HepG2 (cell line): Measurements from ENCODE around the gene GSDME. TPM values are rescaled to one million over a fixed set of nuclear protein-coding genes. Genes with fewer than 3 reads are reported as not detected.

Experiments used
- ATAC-seq: fragments of 200-7000 bp; cut with Tn5 transposase; 3 replicates; pipeline ENCODE4 v1.9.1; 2020; ENCODE audit warnings: mild to moderate bottlenecking, moderate library complexity
- BruUV-seq: library from RNA; stranded (reverse); fragments of 400-500 nt; replicated peaks from 2 replicates; lab custom pipeline; 2021; lab: Mats Ljungman, UMichigan
- CTCF ChIA-PET: fragments of 300-600 bp; formaldehyde crosslinking; extraction: SDS; loops from one replicate; lab custom pipeline; 2021; ENCODE audit warnings: low total read pairs, inconsistent platforms, low intra/inter-chr PET ratio; lab: Yijun Ruan, JAX
- POLR2A ChIA-PET: fragments of 350-600 bp; sonication (Branson Sonifier 250); formaldehyde crosslinking; loops from one replicate; lab custom pipeline; 2020; ENCODE audit warnings: antibody characterized with exemption, inconsistent platforms; lab: Yijun Ruan, JAX
- DNase-seq: peaks from one replicate; pipeline ENCODE4 v3.0.0-alpha.2; 2015; ENCODE audit warnings: low spot score
- FAIRE-seq: peaks from 3 replicates; lab custom pipeline; 2011; peaks lifted over from hg19 to GRCh38; lab: Jason Lieb, UNC
- H2AFZ ChIP-seq: one replicate; pipeline ENCODE4 v1.6.1; 2011; ENCODE audit warnings: low read length, inconsistent platforms
- H3K27ac ChIP-seq: fragments of 300-600 bp; 3 replicates; pipeline ENCODE4 v1.8.0; 2011; ENCODE audit warnings: mixed run types, mild to moderate bottlenecking, mixed read lengths, low read length, inconsistent platforms; ENCODE audit not compliant: insufficient read depth; ENCODE audit errors: extremely low read length
- H3K27me3 ChIP-seq, 2 experiments: fragments of 200-600 bp in 1 of 2; 2 replicates in 1 of 2; 3 replicates in 1 of 2; pipeline versions ENCODE4 v1.6.0 to v1.8.0; 2011; ENCODE audit warnings: low read length in 2 of 2, mild to moderate bottlenecking in 2 of 2, moderate library complexity in 2 of 2, inconsistent platforms in 1 of 2; ENCODE audit not compliant: insufficient read depth in 2 of 2, control insufficient read depth in 1 of 2
- H3K36me3 ChIP-seq, 2 experiments: fragments of 200-600 bp in 1 of 2; replicated peaks in 1 of 2; 2 replicates in 1 of 2; 3 replicates in 1 of 2; pipeline versions ENCODE4 v1.5.1 to v1.8.0; 2011; ENCODE audit warnings: low read length in 2 of 2, inconsistent platforms in 1 of 2; ENCODE audit not compliant: insufficient read depth in 2 of 2, control insufficient read depth in 1 of 2
- H3K4me1 ChIP-seq: 2 replicates; pipeline ENCODE4 v1.5.1; 2012; ENCODE audit warnings: low read length, inconsistent platforms; ENCODE audit not compliant: insufficient read depth
- H3K4me2 ChIP-seq: 2 replicates; pipeline ENCODE4 v1.6.0; 2011; ENCODE audit warnings: low read depth, low read length, inconsistent platforms
- H3K4me3 ChIP-seq, 3 experiments: fragments of 200-600 bp in 1 of 3; sonication (generic), shearing (Covaris generic) in 1 of 3; replicated peaks in 1 of 3; 2 replicates each; pipeline ENCODE4 v1.5.1; 2011 to 2016; ENCODE audit warnings: low read length in 3 of 3, inconsistent platforms in 2 of 3, low read depth in 2 of 3, mild to moderate bottlenecking in 2 of 3, control low read depth in 1 of 3, mixed read lengths in 1 of 3; ENCODE audit not compliant: insufficient read depth in 1 of 3
- H3K79me2 ChIP-seq: one replicate; pipeline ENCODE4 v1.6.1; 2011; ENCODE audit warnings: low read length, inconsistent platforms; ENCODE audit not compliant: insufficient read depth
- H3K9ac ChIP-seq: 2 replicates; pipeline ENCODE4 v1.6.0; 2011; ENCODE audit warnings: mild to moderate bottlenecking, low read depth, low read length, inconsistent platforms; ENCODE audit not compliant: insufficient read depth
- H3K9me3 ChIP-seq: 2 replicates; pipeline ENCODE4 v1.5.1; 2012; ENCODE audit warnings: mild to moderate bottlenecking, low read length
- H4K20me1 ChIP-seq: 2 replicates; pipeline ENCODE4 v1.6.0; 2011; ENCODE audit warnings: inconsistent platforms, mild to moderate bottlenecking, low read length, moderate library complexity; ENCODE audit not compliant: insufficient read depth
- ARNT ChIP-seq: fragments of 450-650 bp; IDR thresholded peaks from 2 replicates; pipeline ENCODE4 v1.6.1; 2017
- CAMTA2 ChIP-seq: sonication (generic); formaldehyde crosslinking; IDR thresholded peaks from 2 replicates; pipeline ENCODE4 v1.4.0; 2020; ENCODE audit warnings: mild to moderate bottlenecking, missing genetic modification reagents, borderline replicate concordance
- ELF3 ChIP-seq: IDR thresholded peaks from 2 replicates; pipeline ENCODE4 v1.6.1; 2016; ENCODE audit warnings: missing genetic modification reagents, missing compliant biosample characterization
- FIP1L1 ChIP-seq: fragments of 200-400 bp; formaldehyde crosslinking; IDR thresholded peaks from 2 replicates; pipeline ENCODE4 v1.6.1; 2018; ENCODE audit warnings: low read depth, mild to moderate bottlenecking, low read length, moderate library complexity, borderline replicate concordance; ENCODE audit not compliant: insufficient read depth
- JUND ChIP-seq: sonication (generic); formaldehyde crosslinking; IDR thresholded peaks from 2 replicates; pipeline ENCODE4 v1.8.0; 2022; ENCODE audit warnings: mild to moderate bottlenecking, missing genetic modification reagents
- NFRKB ChIP-seq: fragments of 450-650 bp; IDR thresholded peaks from 2 replicates; pipeline ENCODE4 v1.6.1; 2017
- NKX3-1 ChIP-seq: sonication (generic); formaldehyde crosslinking; IDR thresholded peaks from 2 replicates; pipeline ENCODE4 v1.5.0; 2020; ENCODE audit warnings: missing genetic modification reagents
- PAXIP1 ChIP-seq: sonication (generic); formaldehyde crosslinking; conservative IDR thresholded peaks from 2 replicates; pipeline ENCODE4 v1.4.0; 2020; ENCODE audit warnings: mild to moderate bottlenecking, missing genetic modification reagents, moderate library complexity
- PBX3 ChIP-seq: sonication (generic); formaldehyde crosslinking; IDR thresholded peaks from 2 replicates; pipeline ENCODE4 v1.8.1; 2023; ENCODE audit warnings: missing genetic modification reagents, inconsistent platforms, borderline replicate concordance
- RBAK ChIP-seq: sonication (generic); formaldehyde crosslinking; IDR thresholded peaks from 2 replicates; pipeline ENCODE4 v1.5.1; 2020; ENCODE audit warnings: mild to moderate bottlenecking, missing genetic modification reagents
- RNF2 ChIP-seq: fragments of 450-650 bp; conservative IDR thresholded peaks from 2 replicates; pipeline ENCODE4 v1.6.1; 2016; ENCODE audit warnings: low read depth
- RXRA ChIP-seq: sonication (generic); formaldehyde crosslinking; IDR thresholded peaks from 2 replicates; pipeline ENCODE4 v1.5.1; 2020; ENCODE audit warnings: missing genetic modification reagents
- SP5 ChIP-seq: IDR thresholded peaks from 2 replicates; pipeline ENCODE4 v1.6.1; 2016; ENCODE audit warnings: low read depth, borderline replicate concordance
- SPEN ChIP-seq: sonication (generic); formaldehyde crosslinking; IDR thresholded peaks from 2 replicates; pipeline ENCODE4 v1.5.1; 2020; ENCODE audit warnings: low read depth, mild to moderate bottlenecking, missing genetic modification reagents
- TARDBP ChIP-seq: sonication (generic); formaldehyde crosslinking; IDR thresholded peaks from 2 replicates; pipeline ENCODE4 v1.8.0; 2022; ENCODE audit warnings: mild to moderate bottlenecking, missing genetic modification reagents
- TEAD2 ChIP-seq: sonication (generic); formaldehyde crosslinking; IDR thresholded peaks from 2 replicates; pipeline ENCODE4 v1.9.0; 2021; ENCODE audit warnings: missing genetic modification reagents
- ZFP41 ChIP-seq: sonication (generic); formaldehyde crosslinking; IDR thresholded peaks from 2 replicates; pipeline ENCODE4 v1.4.0; 2020; ENCODE audit warnings: mild to moderate bottlenecking, missing genetic modification reagents, borderline replicate concordance
- ZNF101 ChIP-seq: sonication (generic); formaldehyde crosslinking; IDR thresholded peaks from 2 replicates; pipeline ENCODE4 v1.4.0; 2020; ENCODE audit warnings: mild to moderate bottlenecking, low read depth, missing genetic modification reagents, borderline replicate concordance
- WGBS: methylation state at CpG from one replicate; pipeline ENCODE4 v1.1.6; 2017; ENCODE audit warnings: low lambda C conversion rate; 5-methylcytosine and 5-hydroxymethylcytosine counted together
- in situ Hi-C: cut with HindIII; loops from 2 replicates; pipeline ENCODE4 v1.10.0; 2017; ENCODE audit warnings: low pct_unique_long_range_greater_than_20kb; ENCODE audit not compliant: extremely low pct_ligation_motif_present
- intact Hi-C: fragments of 100-400 bp; cut with micrococcal nuclease; formaldehyde crosslinking; loops from one replicate; pipeline ENCODE4 v1.10.0; 2022; ENCODE audit not compliant: unreplicated experiment
- polyA plus RNA-seq, 8 experiments: library from polyadenylated mRNA; depleted of rRNA in 3 of 8; stranded (reverse) in 7 of 8; unstranded in 1 of 8; fragments of >200 nt; fragmentation: Illumina TruSeq in 4 of 8; extraction: Trizol in 4 of 8; gene quantifications; 2 replicates each; pipeline versions ENCODE4 v1.2.1 to v1.2.3, GENCODE V29; 2011 to 2016; ENCODE audit warnings: low read depth in 4 of 8, missing spikeins in 1 of 8, mixed read lengths in 1 of 8; ENCODE audit not compliant: insufficient read depth in 1 of 8
- total RNA-seq, 5 experiments: library from RNA; depleted of rRNA; stranded (reverse); fragments of >200 nt; fragmentation: Illumina TruSeq; extraction: Trizol; gene quantifications; 2 replicates each; pipeline ENCODE4 v1.2.3, GENCODE V29; 2016; ENCODE audit warnings: low read depth in 1 of 5

The GSDME gene
- total and polyA plus RNA-seq, 2 of the 13 experiments (the other 11 are each of a cell fraction or from before 2014, with no cell fraction given), result 19.2 to 28.2 TPM

- Histone ChIP-seq H3K79me2 (no peaks in the 10 kb centered on the region), H3K36me3 (no peaks in the 10 kb centered on the region; a peak in 2 of 5 replicates), H3K9me3 (no peaks in the 10 kb centered on the region), H3K4me3 (no peak overlapping the region), H3K4me1 (peaks cover 31% of the 10 kb centered on the region), H3K27me3 (no peaks in the 10 kb centered on the region), H3K9ac (no peak overlapping the region), H3K4me2 (no peak overlapping the region), H2AFZ (no peak overlapping the region), H4K20me1 (no peaks in the 10 kb centered on the region), H3K27ac (no peak overlapping the region)
- no peak for TF ChIP-seq TEAD2 (CRISPR knock-in tag)
- no peak for TF ChIP-seq PBX3
- TF ChIP-seq ELF3 (CRISPR knock-in tag), result no peak
- no peak for TF ChIP-seq ARNT
- TF ChIP-seq SPEN (CRISPR knock-in tag), result no peak
- no peak for TF ChIP-seq TARDBP
- CTCF ChIA-PET, result no interaction called here
- no peak for ATAC-seq
- intact Hi-C loops (no loop called here), in situ Hi-C loops (no loop called here)
- 88% methylated on average over 4 of the region's 4 CpGs for WGBS
- no peak for DNase-seq
- BruUV-seq, result no TSS peak
- POLR2A ChIA-PET, result no interaction called here
- no peak for FAIRE-seq
Observed at GRCh38 chr7:24704311-24704710, 53.0 kb downstream of the GSDME start.

GRCh38 chr7:24703296-24703695 lies 54.0 kb downstream of the GSDME start:
- intact Hi-C loops, result no loop called here
- Histone ChIP-seq H3K9me3 (no peaks in the 10 kb centered on the region), H4K20me1 (no peaks in the 10 kb centered on the region), H2AFZ (no peak overlapping the region), H3K27ac (no peak overlapping the region), H3K36me3 (no peaks in the 10 kb centered on the region; a peak in 2 of 5 replicates), H3K9ac (no peak overlapping the region), H3K4me3 (no peak overlapping the region), H3K79me2 (no peaks in the 10 kb centered on the region), H3K4me1 (peaks cover 31% of the 10 kb centered on the region), H3K4me2 (no peak overlapping the region), H3K27me3 (no peaks in the 10 kb centered on the region)
- in situ Hi-C loops, result no loop called here
- POLR2A ChIA-PET, result no interaction called here
- CTCF ChIA-PET, result no interaction called here
- DNase-seq (no peak), ATAC-seq (no peak), FAIRE-seq (no peak)
- WGBS, result 82% methylated on average over 3 of the region's 3 CpGs
- no TSS peak for BruUV-seq
- TF ChIP-seq ZFP41 (CRISPR knock-in tag) (no peak), RNF2 (no peak), RBAK (CRISPR knock-in tag) (no peak), JUND (CRISPR knock-in tag) (no peak), NFRKB (no peak), ZNF101 (CRISPR knock-in tag) (no peak), RXRA (CRISPR knock-in tag) (no peak), SP5 (CRISPR knock-in tag) (no peak), FIP1L1 (no peak), CAMTA2 (CRISPR knock-in tag) (no peak), NKX3-1 (CRISPR knock-in tag) (no peak), PAXIP1 (no peak)
